ENCODE results near the gene P2RX5. TPM values are rescaled to one million over a fixed set of nuclear protein-coding genes. Genes with fewer than 3 reads are reported as not detected.

Gene P2RX5
- total and polyA plus RNA-seq, 10 of the 15 experiments (the other 5 are each of a cell fraction or from before 2014, with no cell fraction given): 6.9 to 28.8 (median 19.5) TPM

DNA sequence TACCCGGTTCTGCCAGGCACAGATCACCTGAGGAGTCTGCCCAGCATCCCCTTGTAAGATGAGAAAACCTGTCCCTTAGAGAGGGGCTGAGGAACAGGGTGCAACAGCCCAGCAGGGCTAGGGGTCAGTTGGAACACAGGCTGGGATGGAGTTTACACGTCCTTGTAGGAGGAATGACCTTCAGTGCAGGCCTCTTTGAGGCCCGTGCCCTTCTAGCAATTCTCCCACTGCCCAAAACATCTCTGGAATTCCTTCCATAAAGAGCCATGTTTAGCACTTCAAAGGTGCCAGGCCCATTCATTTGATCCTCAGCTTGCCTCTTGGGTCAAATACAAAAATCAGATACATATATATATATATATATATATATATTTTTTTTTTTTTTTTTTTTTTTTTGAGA lies 54.9 kb downstream of the P2RX5 start:
- Histone ChIP-seq H4K20me1 (ENCODE audit: control insufficient read depth, insufficient read depth) (no peaks in the 10 kb centered on the region), H3K27ac (ENCODE audit: control insufficient read depth, insufficient read depth) (no peak overlapping the region), H2AFZ (ENCODE audit: control insufficient read depth, low read depth, low read length) (no peak overlapping the region), H3K4me2 (ENCODE audit: control insufficient read depth, insufficient read depth) (no peak overlapping the region), H3K36me3 (ENCODE audit: control insufficient read depth in 2 of 2, insufficient read depth in 2 of 2, low read length in 1 of 2) (no peaks in the 10 kb centered on the region), H3K27me3 (replicated peaks in 1 of 2; ENCODE audit: control insufficient read depth in 2 of 2, insufficient read depth in 2 of 2, low read length in 1 of 2) (no peaks in the 10 kb centered on the region), H3K4me1 (ENCODE audit: control insufficient read depth, insufficient read depth, low read length) (peaks cover 6% of the 10 kb centered on the region), H3K4me3 (no peak overlapping the region), H3K9me3 (replicated peaks; ENCODE audit: control insufficient read depth, insufficient read depth, low read length) (no peaks in the 10 kb centered on the region), H3K9ac (ENCODE audit: control insufficient read depth, insufficient read depth, low read length) (no peak overlapping the region), H3K79me2 (ENCODE audit: control insufficient read depth, insufficient read depth, low read length) (peaks cover under 1% of the 10 kb centered on the region; the same call in 1 of the 2 replicates)
- intact Hi-C loops (cut with micrococcal nuclease; ENCODE audit: unreplicated experiment) (loop anchor here (10.0 kb wide), 1 partner anchor 596 kb away; no protein-coding TSS in a partner anchor), in situ Hi-C loops (cut with MboI) (loop anchor here (5.0 kb wide), 1 partner anchor 599 kb away; no protein-coding TSS in a partner anchor)
- ChIA-PET SMC1A (ENCODE audit: uncharacterized antibody, unreplicated experiment) (no interaction called here), POLR2A (no interaction called here), CTCF (interaction anchor here (0.7 kb wide), 1 partner anchor 26 kb away, joined by 5 read pairs; no protein-coding TSS in a partner anchor), RAD21 (ENCODE audit: unreplicated experiment) (no interaction called here)
- FAIRE-seq (no peak), ATAC-seq (no peak), DNase-seq (ENCODE audit: low read depth, low spot score) (no peak)
- BruUV-seq (replicated peaks): no TSS peak
- TF ChIP-seq TCF7 (IDR thresholded peaks at IDR 0.05; ENCODE audit: borderline replicate concordance): no peak
- TF ChIP-seq, protein P1, sequence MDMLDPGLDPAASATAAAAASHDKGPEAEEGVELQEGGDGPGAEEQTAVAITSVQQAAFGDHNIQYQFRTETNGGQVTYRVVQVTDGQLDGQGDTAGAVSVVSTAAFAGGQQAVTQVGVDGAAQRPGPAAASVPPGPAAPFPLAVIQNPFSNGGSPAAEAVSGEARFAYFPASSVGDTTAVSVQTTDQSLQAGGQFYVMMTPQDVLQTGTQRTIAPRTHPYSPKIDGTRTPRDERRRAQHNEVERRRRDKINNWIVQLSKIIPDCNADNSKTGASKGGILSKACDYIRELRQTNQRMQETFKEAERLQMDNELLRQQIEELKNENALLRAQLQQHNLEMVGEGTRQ (IDR thresholded peaks at IDR 0.05; ENCODE audit: borderline replicate concordance, low read depth, low read length): no peak
- TF ChIP-seq NFXL1 (IDR thresholded peaks at IDR 0.05; ENCODE audit: borderline replicate concordance): no peak
- no peak for TF ChIP-seq TBL1XR1 (IDR thresholded peaks at IDR 0.05; ENCODE audit: low read depth, low read length)
- no peak for TF ChIP-seq FOS (IDR thresholded peaks at IDR 0.05; ENCODE audit: borderline replicate concordance, extremely low read depth, insufficient read length)
- no peak for TF ChIP-seq SP1 (IDR thresholded peaks at IDR 0.05; ENCODE audit: low read depth, low read length)
- no peak for TF ChIP-seq POLR2AphosphoS2 (IDR thresholded peaks at IDR 0.05; ENCODE audit: low read depth, low read length)
- TF ChIP-seq, protein P2, sequence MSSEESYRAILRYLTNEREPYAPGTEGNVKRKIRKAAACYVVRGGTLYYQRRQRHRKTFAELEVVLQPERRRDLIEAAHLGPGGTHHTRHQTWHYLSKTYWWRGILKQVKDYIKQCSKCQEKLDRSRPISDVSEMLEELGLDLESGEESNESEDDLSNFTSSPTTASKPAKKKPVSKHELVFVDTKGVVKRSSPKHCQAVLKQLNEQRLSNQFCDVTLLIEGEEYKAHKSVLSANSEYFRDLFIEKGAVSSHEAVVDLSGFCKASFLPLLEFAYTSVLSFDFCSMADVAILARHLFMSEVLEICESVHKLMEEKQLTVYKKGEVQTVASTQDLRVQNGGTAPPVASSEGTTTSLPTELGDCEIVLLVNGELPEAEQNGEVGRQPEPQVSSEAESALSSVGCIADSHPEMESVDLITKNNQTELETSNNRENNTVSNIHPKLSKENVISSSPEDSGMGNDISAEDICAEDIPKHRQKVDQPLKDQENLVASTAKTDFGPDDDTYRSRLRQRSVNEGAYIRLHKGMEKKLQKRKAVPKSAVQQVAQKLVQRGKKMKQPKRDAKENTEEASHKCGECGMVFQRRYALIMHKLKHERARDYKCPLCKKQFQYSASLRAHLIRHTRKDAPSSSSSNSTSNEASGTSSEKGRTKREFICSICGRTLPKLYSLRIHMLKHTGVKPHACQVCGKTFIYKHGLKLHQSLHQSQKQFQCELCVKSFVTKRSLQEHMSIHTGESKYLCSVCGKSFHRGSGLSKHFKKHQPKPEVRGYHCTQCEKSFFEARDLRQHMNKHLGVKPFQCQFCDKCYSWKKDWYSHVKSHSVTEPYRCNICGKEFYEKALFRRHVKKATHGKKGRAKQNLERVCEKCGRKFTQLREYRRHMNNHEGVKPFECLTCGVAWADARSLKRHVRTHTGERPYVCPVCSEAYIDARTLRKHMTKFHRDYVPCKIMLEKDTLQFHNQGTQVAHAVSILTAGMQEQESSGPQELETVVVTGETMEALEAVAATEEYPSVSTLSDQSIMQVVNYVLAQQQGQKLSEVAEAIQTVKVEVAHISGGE (CRISPR knock-in tag; IDR thresholded peaks at IDR 0.05): no peak
- TF ChIP-seq MXI1 (IDR thresholded peaks at IDR 0.05; ENCODE audit: low read depth, low read length): no peak
- TF ChIP-seq, protein P3, sequence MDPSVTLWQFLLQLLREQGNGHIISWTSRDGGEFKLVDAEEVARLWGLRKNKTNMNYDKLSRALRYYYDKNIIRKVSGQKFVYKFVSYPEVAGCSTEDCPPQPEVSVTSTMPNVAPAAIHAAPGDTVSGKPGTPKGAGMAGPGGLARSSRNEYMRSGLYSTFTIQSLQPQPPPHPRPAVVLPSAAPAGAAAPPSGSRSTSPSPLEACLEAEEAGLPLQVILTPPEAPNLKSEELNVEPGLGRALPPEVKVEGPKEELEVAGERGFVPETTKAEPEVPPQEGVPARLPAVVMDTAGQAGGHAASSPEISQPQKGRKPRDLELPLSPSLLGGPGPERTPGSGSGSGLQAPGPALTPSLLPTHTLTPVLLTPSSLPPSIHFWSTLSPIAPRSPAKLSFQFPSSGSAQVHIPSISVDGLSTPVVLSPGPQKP (IDR thresholded peaks at IDR 0.05; ENCODE audit: low read depth, low read length): no peak
- no peak for TF ChIP-seq SMC3 (IDR thresholded peaks at IDR 0.05; ENCODE audit: borderline replicate concordance, low read length)
- WGBS (ENCODE audit: insufficient coverage, insufficient replicate concordance, low lambda C conversion rate, missing lambda C conversion rate): 95% methylated on average over 2 of the region's 3 CpGs
